Measurements from ENCODE around the gene EDA2R.

Gene EDA2R, protein sequence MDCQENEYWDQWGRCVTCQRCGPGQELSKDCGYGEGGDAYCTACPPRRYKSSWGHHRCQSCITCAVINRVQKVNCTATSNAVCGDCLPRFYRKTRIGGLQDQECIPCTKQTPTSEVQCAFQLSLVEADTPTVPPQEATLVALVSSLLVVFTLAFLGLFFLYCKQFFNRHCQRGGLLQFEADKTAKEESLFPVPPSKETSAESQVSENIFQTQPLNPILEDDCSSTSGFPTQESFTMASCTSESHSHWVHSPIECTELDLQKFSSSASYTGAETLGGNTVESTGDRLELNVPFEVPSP

DNA sequence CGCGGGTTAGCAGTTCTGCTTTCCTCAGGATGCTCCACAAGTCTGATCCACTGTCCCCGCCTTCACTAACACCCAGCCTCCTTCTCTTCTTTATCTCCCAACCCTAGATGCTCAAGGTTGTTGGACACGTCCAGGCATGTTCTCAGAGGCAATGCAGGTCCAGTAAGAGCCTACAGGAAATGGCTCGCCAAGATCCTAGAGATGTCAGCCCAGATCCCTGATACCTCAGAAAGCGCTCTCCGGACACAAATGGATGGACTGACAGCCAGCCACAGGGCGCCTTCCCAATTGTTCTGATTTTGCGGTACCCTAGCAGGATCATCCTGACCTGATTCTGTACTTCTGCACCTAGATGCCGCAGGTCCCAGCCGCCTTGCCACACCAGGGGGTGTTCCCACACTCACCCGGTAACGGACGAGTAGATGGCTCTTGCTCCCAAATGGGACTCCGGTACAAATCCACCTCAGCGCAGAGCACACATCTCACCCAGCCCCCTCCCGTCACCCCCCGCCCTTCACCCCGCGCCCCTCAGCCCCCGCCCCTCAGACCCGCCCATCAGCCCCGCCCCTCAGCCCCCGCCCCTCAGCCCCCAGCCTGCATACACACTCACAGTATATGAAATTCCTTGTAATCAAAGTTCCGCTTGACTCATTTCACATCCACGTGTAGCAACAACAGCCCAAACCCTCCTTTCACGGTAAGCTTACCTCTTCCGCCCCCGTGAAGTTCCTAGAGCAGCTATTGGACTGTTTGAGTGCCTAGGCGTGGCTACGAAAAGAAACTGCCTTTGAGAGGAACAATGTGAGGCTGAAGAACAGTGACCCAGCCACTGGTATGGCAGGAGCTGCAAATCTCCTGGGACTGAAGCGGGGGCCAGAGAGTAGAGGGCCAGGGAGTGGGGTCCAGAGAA, at the start of gene EDA2R:
Gene EDA2R (minus strand): TSS at position 488 of the 910 bp plus-strand sequence. CDS start 23,058 bp downstream, outside the sequence.
- H3K27ac ChIP-seq, result peak within 1 kb of the TSS; percentile 44
- no peaks in the 10 kb centered on the region for H3K4me1 ChIP-seq
- no peaks in the 10 kb centered on the region for H3K79me2 ChIP-seq
- H3K36me3 ChIP-seq (ENCODE audit: control insufficient read depth, insufficient read depth, low read length), result no peaks in the 10 kb centered on the region
- H3K4me2 ChIP-seq (ENCODE audit: low read length), result peak within 1 kb of the TSS; percentile 30
- no peaks in the 10 kb centered on the region for H3K27me3 ChIP-seq (ENCODE audit: control insufficient read depth, insufficient read depth, low read length)
- no peak within 1 kb of the TSS for H3K9ac ChIP-seq
- H2AFZ ChIP-seq, result peak within 1 kb of the TSS; percentile 66
- peak within 1 kb of the TSS; percentile 9 for H3K4me3 ChIP-seq (ENCODE audit: low read depth, low read length)
- TF ChIP-seq CTCF (IDR thresholded peaks at IDR 0.05), result no peak
- H3K9me3 ChIP-seq (ENCODE audit: control insufficient read depth, low read length), result no peaks in the 10 kb centered on the region

GRCh38 chrX:66684196-66684595, 45.3 kb upstream of the EDA2R start:
- H3K4me2 ChIP-seq (ENCODE audit: low read length), result no peak overlapping the region
- no peak overlapping the region for H3K4me3 ChIP-seq (ENCODE audit: low read depth, low read length)
- no peak for TF ChIP-seq CTCF (IDR thresholded peaks at IDR 0.05)

GRCh38 chrX:66680451-66680850, 41.6 kb upstream of the EDA2R start:
- Histone ChIP-seq H3K4me3 (ENCODE audit: low read depth, low read length) (no peak overlapping the region), H3K4me1 (no peaks in the 10 kb centered on the region), H3K36me3 (ENCODE audit: control insufficient read depth, insufficient read depth, low read length) (no peaks in the 10 kb centered on the region), H3K4me2 (ENCODE audit: low read length) (no peak overlapping the region), H3K9me3 (ENCODE audit: control insufficient read depth, low read length) (no peaks in the 10 kb centered on the region), H3K27ac (no peak overlapping the region), H2AFZ (no peak overlapping the region), H3K9ac (no peak overlapping the region), H3K27me3 (ENCODE audit: control insufficient read depth, insufficient read depth, low read length) (no peaks in the 10 kb centered on the region), H3K79me2 (no peaks in the 10 kb centered on the region)
- TF ChIP-seq CTCF (IDR thresholded peaks at IDR 0.05), result no peak

More at GRCh38 chrX:66684196-66684595, 45.3 kb upstream of the EDA2R start:
- Histone ChIP-seq H3K4me1 (no peaks in the 10 kb centered on the region), H3K27me3 (ENCODE audit: control insufficient read depth, insufficient read depth, low read length) (no peaks in the 10 kb centered on the region), H3K79me2 (no peaks in the 10 kb centered on the region), H3K36me3 (ENCODE audit: control insufficient read depth, insufficient read depth, low read length) (no peaks in the 10 kb centered on the region), H2AFZ (no peak overlapping the region), H3K27ac (no peak overlapping the region), H3K9ac (no peak overlapping the region), H3K9me3 (ENCODE audit: control insufficient read depth, low read length) (no peaks in the 10 kb centered on the region)

- H3K9me3 ChIP-seq (ENCODE audit: control insufficient read depth, low read length), result no peaks in the 10 kb centered on the region
- H3K4me2 ChIP-seq (ENCODE audit: low read length), result no peak overlapping the region
- no peak overlapping the region for H3K4me3 ChIP-seq (ENCODE audit: low read depth, low read length)
- no peak overlapping the region for H3K27ac ChIP-seq
- H3K27me3 ChIP-seq (ENCODE audit: control insufficient read depth, insufficient read depth, low read length), result no peaks in the 10 kb centered on the region
- no peak for TF ChIP-seq CTCF (IDR thresholded peaks at IDR 0.05)
- H3K4me1 ChIP-seq, result no peaks in the 10 kb centered on the region
- H3K36me3 ChIP-seq (ENCODE audit: control insufficient read depth, insufficient read depth, low read length), result no peaks in the 10 kb centered on the region
- H3K79me2 ChIP-seq, result no peaks in the 10 kb centered on the region
- no peak overlapping the region for H2AFZ ChIP-seq
- H3K9ac ChIP-seq, result no peak overlapping the region
These were observed 38.6 kb upstream of the EDA2R start for GRCh38 chrX:66677430-66677829.
